Muscle layer of duodenum (tissue), 2 donors: ENCODE measurements around the gene SYNCRIP.
"Not testable (repeated sequence)": the region's sequence is repeated elsewhere in the genome, so short reads cannot be mapped to it uniquely, and the experiment has no call there.

ENCODE experiments used
- H3K27ac ChIP-seq: one replicate; pipeline ENCODE4 v1.7.0; 2013; ENCODE audit warnings: mild to moderate bottlenecking, low read length
- H3K27me3 ChIP-seq: one replicate; pipeline ENCODE4 v1.7.0; 2013; ENCODE audit warnings: low read depth, mild to moderate bottlenecking, control low read depth, low read length
- H3K36me3 ChIP-seq, 2 donors: one replicate each; pipeline ENCODE4 v1.7.0; 2013; ENCODE audit warnings: low read length in 2 of 2, control low read depth in 1 of 2, mild to moderate bottlenecking in 1 of 2; ENCODE audit not compliant: insufficient read depth in 2 of 2, control insufficient read depth in 1 of 2
- H3K4me1 ChIP-seq, 2 donors: one replicate each; pipeline ENCODE4 v1.7.0; 2013; ENCODE audit warnings: low read length in 2 of 2, mild to moderate bottlenecking in 2 of 2, control low read depth in 1 of 2, moderate library complexity in 1 of 2; ENCODE audit not compliant: insufficient read depth in 2 of 2, control insufficient read depth in 1 of 2
- H3K4me3 ChIP-seq, 2 donors: one replicate each; pipeline ENCODE4 v1.7.0; 2013; ENCODE audit warnings: low read length in 2 of 2, low read depth in 1 of 2, mild to moderate bottlenecking in 1 of 2
- H3K9me3 ChIP-seq, 2 donors: one replicate each; pipeline ENCODE4 v1.7.0; 2013; ENCODE audit warnings: low read length in 2 of 2, control low read depth in 1 of 2, mild to moderate bottlenecking in 1 of 2; ENCODE audit not compliant: control insufficient read depth in 1 of 2
- donor health status: healthy.

The SYNCRIP gene

GRCh38 chr6:85642774-85643536, at the start of gene SYNCRIP:
Gene SYNCRIP, minus strand, starts transcription at chr6:85642886. Its CDS starts 1,447 bp downstream, at chr6:85641439.
- peak within 1 kb of the TSS; percentile 76 to 99 for H3K4me3 ChIP-seq
- peaks cover 16 to 33% of the 10 kb centered on the region in 2 donors for H3K4me1 ChIP-seq
- H3K27me3 ChIP-seq: no peaks in the 10 kb centered on the region
- H3K9me3 ChIP-seq: no peaks in the 10 kb centered on the region
- H3K36me3 ChIP-seq: peaks cover 7 to 16% of the 10 kb centered on the region in 2 donors
- peak within 1 kb of the TSS; percentile 99 for H3K27ac ChIP-seq

GRCh38 chr6:85691478-85691877, 48.8 kb upstream of the SYNCRIP start:
- Histone ChIP-seq H3K27me3 (no peaks in the 10 kb centered on the region), H3K27ac (no peak overlapping the region), H3K4me1 (no peaks in the 10 kb centered on the region), H3K4me3 (no peak overlapping the region), H3K9me3 (no peaks in the 10 kb centered on the region), H3K36me3 (no peaks in the 10 kb centered on the region)

- H3K4me1 ChIP-seq: no peaks in the 10 kb centered on the region
- no peak overlapping the region for H3K27ac ChIP-seq
- H3K4me3 ChIP-seq: no peak overlapping the region
- H3K9me3 ChIP-seq: no peaks in the 10 kb centered on the region
- no peaks in the 10 kb centered on the region for H3K36me3 ChIP-seq
- no peaks in the 10 kb centered on the region for H3K27me3 ChIP-seq
Observed at GRCh38 chr6:85690071-85690470, 47.4 kb upstream of the SYNCRIP start.

- no peaks in the 10 kb centered on the region for H3K36me3 ChIP-seq
- H3K27ac ChIP-seq: no peak overlapping the region
- H3K27me3 ChIP-seq: no peaks in the 10 kb centered on the region
- no peaks in the 10 kb centered on the region for H3K4me1 ChIP-seq
- H3K9me3 ChIP-seq: no peaks in the 10 kb centered on the region
- no peak overlapping the region for H3K4me3 ChIP-seq
Observed at GRCh38 chr6:85685713-85686112, 43.0 kb upstream of the SYNCRIP start.

GRCh38 chr6:85684809-85685171, 42.1 kb upstream of the SYNCRIP start:
- Histone ChIP-seq H3K27me3 (no peaks in the 10 kb centered on the region), H3K4me3 (no peak overlapping the region)

GRCh38 chr6:85684133-85684808, 41.6 kb upstream of the SYNCRIP start:
- H3K36me3 ChIP-seq: no peaks in the 10 kb centered on the region
- H3K4me1 ChIP-seq: peaks cover 4 to 5% of the 10 kb centered on the region in 2 donors
- no peak overlapping the region for H3K27ac ChIP-seq
- H3K4me3 ChIP-seq: no peak overlapping the region
- no peaks in the 10 kb centered on the region for H3K9me3 ChIP-seq
- H3K27me3 ChIP-seq: no peaks in the 10 kb centered on the region

More at GRCh38 chr6:85684809-85685171, 42.1 kb upstream of the SYNCRIP start:
- H3K4me1 ChIP-seq: peaks cover 0 to under 1% of the 10 kb centered on the region in 2 donors
- H3K9me3 ChIP-seq: no peaks in the 10 kb centered on the region
- no peaks in the 10 kb centered on the region for H3K36me3 ChIP-seq
- H3K27ac ChIP-seq: no peak overlapping the region

GRCh38 chr6:85681899-85682298, 39.2 kb upstream of the SYNCRIP start:
- H3K4me1 ChIP-seq, H3K27ac ChIP-seq, H3K36me3 ChIP-seq, H3K9me3 ChIP-seq, H3K4me3 ChIP-seq, H3K27me3 ChIP-seq: not testable (repeated sequence)

GRCh38 chr6:85680388-85680787, 37.7 kb upstream of the SYNCRIP start:
- H3K4me1 ChIP-seq: peaks cover 11 to 14% of the 10 kb centered on the region in 2 donors
- H3K27me3 ChIP-seq: no peaks in the 10 kb centered on the region
- no peak overlapping the region for H3K4me3 ChIP-seq

GRCh38 chr6:85679445-85680123, 36.9 kb upstream of the SYNCRIP start:
- Histone ChIP-seq H3K9me3 (no peaks in the 10 kb centered on the region), H3K27ac (peak overlapping the region; percentile 25), H3K36me3 (peaks cover 0 to 3% of the 10 kb centered on the region in 2 donors), H3K27me3 (no peaks in the 10 kb centered on the region), H3K4me1 (peaks cover 15% of the 10 kb centered on the region in 2 donors), H3K4me3 (peak overlapping the region; percentile 52 to 94)

More at GRCh38 chr6:85680388-85680787, 37.7 kb upstream of the SYNCRIP start:
- Histone ChIP-seq H3K9me3 (no peaks in the 10 kb centered on the region), H3K27ac (no peak overlapping the region), H3K36me3 (peaks cover 0 to 3% of the 10 kb centered on the region in 2 donors)

- H3K36me3 ChIP-seq: peaks cover 0 to 3% of the 10 kb centered on the region in 2 donors
- H3K27me3 ChIP-seq: no peaks in the 10 kb centered on the region
- peaks cover 15% of the 10 kb centered on the region in 2 donors for H3K4me1 ChIP-seq
- peak overlapping the region; percentile 94 to 100 for H3K4me3 ChIP-seq
- H3K9me3 ChIP-seq: no peaks in the 10 kb centered on the region
- peak overlapping the region; percentile 94 for H3K27ac ChIP-seq
Observed at GRCh38 chr6:85678602-85679444, 36.1 kb upstream of the SYNCRIP start.
